ENCODE results near the gene HAGHL. TPM values are rescaled to one million over a fixed set of nuclear protein-coding genes. Genes with fewer than 3 reads are reported as not detected.

Gene HAGHL
- total RNA-seq, 1 donor from 2014 or later = 31.7 TPM

- H3K27me3 Mint-ChIP-seq (ENCODE audit: unreplicated experiment) = peaks cover 15% of the 10 kb centered on the region
- no peak for TF ChIP-seq CTCF (IDR thresholded peaks at IDR 0.05; ENCODE audit: partially characterized antibody, unreplicated experiment)
- H3K27ac Mint-ChIP-seq (ENCODE audit: unreplicated experiment) = no peak overlapping the region
- H3K9me3 Mint-ChIP-seq (ENCODE audit: unreplicated experiment) = peaks cover 14% of the 10 kb centered on the region
- no peaks in the 10 kb centered on the region for H3K36me3 Mint-ChIP-seq (ENCODE audit: unreplicated experiment)
- H3K4me1 Mint-ChIP-seq (ENCODE audit: low read depth, unreplicated experiment) = peaks cover 13% of the 10 kb centered on the region
- peak overlapping the region; percentile 76 for H3K4me3 Mint-ChIP-seq (ENCODE audit: unreplicated experiment)
- DNase-seq = no peak
These were observed 23.5 kb upstream of the HAGHL start for GRCh38 chr16:703406-703805.

- no peak for DNase-seq
- Mint-ChIP-seq H3K4me3 (ENCODE audit: unreplicated experiment) (peak overlapping the region; percentile 87), H3K27me3 (ENCODE audit: unreplicated experiment) (peaks cover 18% of the 10 kb centered on the region), H3K27ac (ENCODE audit: unreplicated experiment) (no peak overlapping the region), H3K4me1 (ENCODE audit: low read depth, unreplicated experiment) (peaks cover 18% of the 10 kb centered on the region), H3K36me3 (ENCODE audit: unreplicated experiment) (no peaks in the 10 kb centered on the region), H3K9me3 (ENCODE audit: unreplicated experiment) (peaks cover 14% of the 10 kb centered on the region)
- no peak for TF ChIP-seq CTCF (IDR thresholded peaks at IDR 0.05; ENCODE audit: partially characterized antibody, unreplicated experiment)
These were observed 22.9 kb upstream of the HAGHL start for GRCh38 chr16:704047-704446.

- TF ChIP-seq CTCF (IDR thresholded peaks at IDR 0.05; ENCODE audit: partially characterized antibody, unreplicated experiment) = no peak
- no peak for DNase-seq
- Mint-ChIP-seq H3K4me1 (ENCODE audit: low read depth, unreplicated experiment) (peaks cover 23% of the 10 kb centered on the region), H3K9me3 (ENCODE audit: unreplicated experiment) (peaks cover 14% of the 10 kb centered on the region), H3K27me3 (ENCODE audit: unreplicated experiment) (peaks cover 22% of the 10 kb centered on the region), H3K27ac (ENCODE audit: unreplicated experiment) (peak overlapping the region; percentile 8), H3K4me3 (ENCODE audit: unreplicated experiment) (peak overlapping the region; percentile 87), H3K36me3 (ENCODE audit: unreplicated experiment) (no peaks in the 10 kb centered on the region)
These were observed 22.1 kb upstream of the HAGHL start for GRCh38 chr16:704552-705380.

- DNase-seq = peak; percentile 76
- Mint-ChIP-seq H3K27ac (ENCODE audit: unreplicated experiment) (peak within 1 kb of the TSS; percentile 38), H3K4me1 (ENCODE audit: low read depth, unreplicated experiment) (peaks cover 25% of the 10 kb centered on the region), H3K4me3 (ENCODE audit: unreplicated experiment) (peak within 1 kb of the TSS; percentile 87), H3K36me3 (ENCODE audit: unreplicated experiment) (no peaks in the 10 kb centered on the region), H3K9me3 (ENCODE audit: unreplicated experiment) (peaks cover 14% of the 10 kb centered on the region), H3K27me3 (ENCODE audit: unreplicated experiment) (peaks cover 22% of the 10 kb centered on the region)
- TF ChIP-seq CTCF (IDR thresholded peaks at IDR 0.05; ENCODE audit: partially characterized antibody, unreplicated experiment) = no peak
These were observed 21.3 kb upstream of the HAGHL start, which contains the start of gene FBXL16 for GRCh38 chr16:705431-706188. Gene FBXL16 (minus strand): TSS chr16:705801. CDS start chr16:697405, 8,396 bp downstream.

All from glutamatergic neuron (in vitro differentiated cells).